ENCODE results near the gene NPAS2. TPM values are rescaled to one million over a fixed set of nuclear protein-coding genes. Genes with fewer than 3 reads are reported as not detected.

NPAS2 gene
- total RNA-seq, 1 experiment from 2014 or later, result 38.3 TPM

- no peak for TF ChIP-seq CTCF (conservative IDR thresholded peaks at IDR 0.05)
- no peak for TF ChIP-seq EZH2 (IDR thresholded peaks at IDR 0.05; ENCODE audit: low read depth)
- Histone ChIP-seq H3K79me2 (ENCODE audit: low read depth) (no peaks in the 10 kb centered on the region), H3K27me3 (ENCODE audit: insufficient read depth, low read depth) (no peaks in the 10 kb centered on the region), H3K9me3 (ENCODE audit: insufficient read depth, low read depth) (no peaks in the 10 kb centered on the region), H3K4me2 (no peak overlapping the region), H3K4me3 (no peak overlapping the region), H3K27ac (no peak overlapping the region), H3K9me2 (ENCODE audit: insufficient read depth) (no peaks in the 10 kb centered on the region), H4K20me1 (ENCODE audit: insufficient read depth) (no peaks in the 10 kb centered on the region), H3F3A (ENCODE audit: insufficient read depth, low read depth) (peaks cover 13% of the 10 kb centered on the region), H3K36me3 (ENCODE audit: low read depth) (peaks cover 28% of the 10 kb centered on the region), H3K4me1 (replicated peaks; ENCODE audit: insufficient read depth) (no peaks in the 10 kb centered on the region), H2AFZ (no peak overlapping the region)
- ChIA-PET POLR2A (ENCODE audit: unreplicated experiment) (no interaction called here), CTCF (no interaction called here)
- no peak for DNase-seq
- intact Hi-C loops (cut with micrococcal nuclease; ENCODE audit: unreplicated experiment), result no loop called here
- no TSS peak for BruUV-seq (replicated peaks)
Measured at GRCh38 chr2:101026253-101026701, 206.3 kb downstream of the NPAS2 start.

GRCh38 chr2:101026923-101027469 is 207.1 kb downstream of the NPAS2 start:
- intact Hi-C loops (cut with micrococcal nuclease; ENCODE audit: unreplicated experiment), result no loop called here
- ChIA-PET CTCF (no interaction called here), POLR2A (ENCODE audit: unreplicated experiment) (interaction anchor here (0.6 kb wide), 1 partner anchor 420 kb away, joined by 10 read pairs; no protein-coding TSS in a partner anchor)
- no peak for TF ChIP-seq EZH2 (IDR thresholded peaks at IDR 0.05; ENCODE audit: low read depth)
- no peak for TF ChIP-seq CTCF (conservative IDR thresholded peaks at IDR 0.05)
- Histone ChIP-seq H3K9me3 (ENCODE audit: insufficient read depth, low read depth) (no peaks in the 10 kb centered on the region), H3K27ac (no peak overlapping the region), H3K79me2 (ENCODE audit: low read depth) (no peaks in the 10 kb centered on the region), H3F3A (ENCODE audit: insufficient read depth, low read depth) (peaks cover 13% of the 10 kb centered on the region), H3K27me3 (ENCODE audit: insufficient read depth, low read depth) (no peaks in the 10 kb centered on the region), H2AFZ (no peak overlapping the region), H3K9me2 (ENCODE audit: insufficient read depth) (no peaks in the 10 kb centered on the region), H3K36me3 (ENCODE audit: low read depth) (peaks cover 25% of the 10 kb centered on the region), H3K4me1 (replicated peaks; ENCODE audit: insufficient read depth) (no peaks in the 10 kb centered on the region), H3K4me2 (no peak overlapping the region), H4K20me1 (ENCODE audit: insufficient read depth) (no peaks in the 10 kb centered on the region), H3K4me3 (no peak overlapping the region)
- DNase-seq, result no peak
- no TSS peak for BruUV-seq (replicated peaks)

- TF ChIP-seq CTCF (conservative IDR thresholded peaks at IDR 0.05), result no peak
- TF ChIP-seq EZH2 (IDR thresholded peaks at IDR 0.05; ENCODE audit: low read depth), result no peak
- Histone ChIP-seq H3K4me3 (no peak overlapping the region), H3K4me1 (replicated peaks; ENCODE audit: insufficient read depth) (no peaks in the 10 kb centered on the region), H3K36me3 (ENCODE audit: low read depth) (peaks cover 23% of the 10 kb centered on the region), H3K4me2 (no peak overlapping the region), H3K9me2 (ENCODE audit: insufficient read depth) (no peaks in the 10 kb centered on the region), H2AFZ (no peak overlapping the region), H3K79me2 (ENCODE audit: low read depth) (no peaks in the 10 kb centered on the region), H4K20me1 (ENCODE audit: insufficient read depth) (no peaks in the 10 kb centered on the region), H3F3A (ENCODE audit: insufficient read depth, low read depth) (peaks cover 13% of the 10 kb centered on the region), H3K27me3 (ENCODE audit: insufficient read depth, low read depth) (no peaks in the 10 kb centered on the region), H3K9me3 (ENCODE audit: insufficient read depth, low read depth) (no peaks in the 10 kb centered on the region), H3K27ac (no peak overlapping the region)
- intact Hi-C loops (cut with micrococcal nuclease; ENCODE audit: unreplicated experiment), result no loop called here
- no TSS peak for BruUV-seq (replicated peaks)
- CTCF ChIA-PET, result no interaction called here
- POLR2A ChIA-PET (ENCODE audit: unreplicated experiment), result interaction anchor here (0.6 kb wide), 1 partner anchor 419 kb away, joined by 10 read pairs; no protein-coding TSS in a partner anchor
- no peak for DNase-seq
Measured at GRCh38 chr2:101027852-101028251, 207.9 kb downstream of the NPAS2 start.

Measured in PC-9 (cell line).